Prostate gland (tissue), 2 donors: ENCODE results near the gene PHB1. TPM values are rescaled to one million over a fixed set of nuclear protein-coding genes. Genes with fewer than 3 reads are reported as not detected.

Experiments used
- DNase-seq: peaks from one replicate; pipeline ENCODE4 v3.0.0-alpha.2; 2019; ENCODE audit warnings: low spot score
- H3K27ac ChIP-seq, 2 donors: fragments of 200-600 bp; sonication (generic); 2 replicates each; pipeline ENCODE4 v1.5.1; 2017 to 2019
- H3K27me3 ChIP-seq: fragments of 200-600 bp; sonication (generic); replicated peaks from 2 replicates; pipeline ENCODE4 v1.5.1; 2019; ENCODE audit not compliant: insufficient read depth
- H3K36me3 ChIP-seq, 2 donors: fragments of 200-600 bp; sonication (generic); 1 replicate in 1 of 2; 2 replicates in 1 of 2; pipeline versions ENCODE4 v1.5.1 to v1.8.1; 2017 to 2019
- H3K4me1 ChIP-seq: fragments of 200-600 bp; sonication (generic); replicated peaks from 2 replicates; pipeline ENCODE4 v1.5.1; 2019
- H3K4me3 ChIP-seq, 2 donors: fragments of 200-600 bp; sonication (generic); 2 replicates each; pipeline ENCODE4 v1.5.1; 2017 to 2019
- H3K9me3 ChIP-seq: fragments of 200-600 bp; sonication (generic); 2 replicates; pipeline ENCODE4 v1.5.1; 2017
- CTCF ChIP-seq, 4 experiments: fragments of 200-600 bp in 2 of 4; fragments of 450-650 bp in 2 of 4; sonication (generic) in 2 of 4; IDR thresholded peaks; 1 replicate in 3 of 4; 2 replicates in 1 of 4; pipeline ENCODE4 v1.5.1; 2016 to 2019; ENCODE audit warnings: antibody characterized with exemption in 4 of 4, mild to moderate bottlenecking in 2 of 4, moderate library complexity in 2 of 4
- POLR2A ChIP-seq: fragments of 450-650 bp; IDR thresholded peaks from one replicate; pipeline ENCODE4 v1.6.1; 2016; ENCODE audit warnings: antibody characterized with exemption, mild to moderate bottlenecking
- POLR2AphosphoS5 ChIP-seq: sonication (generic); formaldehyde crosslinking; IDR thresholded peaks from one replicate; pipeline ENCODE4 v1.6.1; 2017; ENCODE audit warnings: antibody characterized with exemption
- WGBS: methylation state at CpG from one replicate; pipeline ENCODE4 v1.1.5; 2018; 5-methylcytosine and 5-hydroxymethylcytosine counted together
- intact Hi-C: fragments of 100-400 bp; cut with DNase I; formaldehyde crosslinking; loops from one replicate; pipeline ENCODE4 v1.14.2; 2022
- total RNA-seq, 2 donors: library from RNA; depleted of rRNA; stranded (reverse); fragments of >200 nt; gene quantifications; one replicate each; pipeline ENCODE4 v1.1.0, GENCODE V29; 2016

Gene PHB1
- total RNA-seq = 100 to 1,000 TPM; 105 to 135 TPM

- Histone ChIP-seq H3K4me1 (peaks cover 9% of the 10 kb centered on the region), H3K27ac (peak within 1 kb of the TSS in 1 of 2 donors; percentile 16), H3K27me3 (no peaks in the 10 kb centered on the region), H3K4me3 (peak within 1 kb of the TSS; percentile 57 to 73), H3K36me3 (peaks cover 0 to 11% of the 10 kb centered on the region in 2 donors), H3K9me3 (no peaks in the 10 kb centered on the region)
- intact Hi-C loops = no loop called here
- peak; percentile 99 for TF ChIP-seq POLR2AphosphoS5
- TF ChIP-seq POLR2A = peak; percentile 15
- TF ChIP-seq CTCF (IDR thresholded peaks at IDR 0.05) = no peak
- WGBS = under 1% methylated on average over 30 of the region's 30 CpGs
- DNase-seq = peak; percentile 96
Observed at GRCh38 chr17:49414622-49415350, at the start of gene PHB1. Gene PHB1, minus strand, starts transcription at chr17:49414882. Its CDS starts 1,618 bp downstream, at chr17:49413264.

GRCh38 chr17:49464049-49464448, 49.4 kb upstream of the PHB1 start:
- intact Hi-C loops = no loop called here
- no peak for TF ChIP-seq POLR2A
- no peak for TF ChIP-seq CTCF (IDR thresholded peaks at IDR 0.05)
- no peak for TF ChIP-seq POLR2AphosphoS5
- H3K27ac ChIP-seq = no peak overlapping the region
- 89% methylated on average over 2 of the region's 2 CpGs for WGBS
- no peaks in the 10 kb centered on the region for H3K27me3 ChIP-seq
- H3K4me3 ChIP-seq = no peak overlapping the region
- H3K9me3 ChIP-seq = no peaks in the 10 kb centered on the region
- no peak for DNase-seq
- H3K4me1 ChIP-seq = no peaks in the 10 kb centered on the region
- H3K36me3 ChIP-seq = no peaks in the 10 kb centered on the region

- Histone ChIP-seq H3K36me3 (no peaks in the 10 kb centered on the region), H3K9me3 (no peaks in the 10 kb centered on the region), H3K4me1 (no peaks in the 10 kb centered on the region), H3K4me3 (no peak overlapping the region), H3K27me3 (no peaks in the 10 kb centered on the region), H3K27ac (no peak overlapping the region)
- 75% methylated on average over 2 of the region's 2 CpGs for WGBS
- TF ChIP-seq POLR2A (no peak), CTCF (IDR thresholded peaks at IDR 0.05) (no peak), POLR2AphosphoS5 (no peak)
- intact Hi-C loops = no loop called here
- no peak for DNase-seq
Observed at GRCh38 chr17:49461580-49461979, 46.9 kb upstream of the PHB1 start.

GRCh38 chr17:49460401-49460800, 45.7 kb upstream of the PHB1 start:
- no peaks in the 10 kb centered on the region for H3K27me3 ChIP-seq
- no peaks in the 10 kb centered on the region for H3K36me3 ChIP-seq
- H3K9me3 ChIP-seq = no peaks in the 10 kb centered on the region
- no peak overlapping the region for H3K27ac ChIP-seq
- no peaks in the 10 kb centered on the region for H3K4me1 ChIP-seq
- 88% methylated on average over 7 of the region's 7 CpGs for WGBS
- DNase-seq = no peak
- no peak for TF ChIP-seq POLR2AphosphoS5
- TF ChIP-seq CTCF (IDR thresholded peaks at IDR 0.05) = no peak
- no peak for TF ChIP-seq POLR2A
- H3K4me3 ChIP-seq = no peak overlapping the region
- intact Hi-C loops = no loop called here

- TF ChIP-seq POLR2A (no peak), POLR2AphosphoS5 (no peak), CTCF (IDR thresholded peaks at IDR 0.05) (no peak)
- Histone ChIP-seq H3K4me3 (no peak overlapping the region), H3K9me3 (no peaks in the 10 kb centered on the region), H3K27me3 (no peaks in the 10 kb centered on the region), H3K36me3 (no peaks in the 10 kb centered on the region), H3K27ac (no peak overlapping the region), H3K4me1 (no peaks in the 10 kb centered on the region)
- 64% methylated on average over 7 of the region's 7 CpGs for WGBS
- intact Hi-C loops = no loop called here
- DNase-seq = no peak
Observed at GRCh38 chr17:49459401-49459984, 44.8 kb upstream of the PHB1 start.
